ENCODE results near the gene PCDHA4. TPM values are rescaled to one million over a fixed set of nuclear protein-coding genes. Genes with fewer than 3 reads are reported as not detected.
"Not testable (repeated sequence)": the region's sequence is repeated elsewhere in the genome, so short reads cannot be mapped to it uniquely, and the experiment has no call there.

Gene PCDHA4
- polyA plus RNA-seq, 1 of the 3 experiments (the other 2 are of a cell fraction): 1.2 TPM

- TF ChIP-seq CTCF (IDR thresholded peaks at IDR 0.05) (no peak), TCF12 (IDR thresholded peaks at IDR 0.05) (no peak), NRF1 (IDR thresholded peaks at IDR 0.05; ENCODE audit: low read depth, low read length) (no peak), RXRA (IDR thresholded peaks at IDR 0.05; ENCODE audit: borderline replicate concordance, low read depth) (no peak), RAD21 (IDR thresholded peaks at IDR 0.05; ENCODE audit: low read length) (no peak)
These were observed 4.0 kb upstream of the PCDHA4 start (continued) for GRCh38 chr5:140802781-140803271.

- H3K9ac ChIP-seq; H3F3A ChIP-seq (replicated peaks; ENCODE audit: insufficient read depth); H3K4me2 ChIP-seq; H3K4me1 ChIP-seq (ENCODE audit: control insufficient read depth in 1 of 2, insufficient read depth in 2 of 2, low read depth in 1 of 2, low read length in 1 of 2); H3K27ac ChIP-seq (ENCODE audit: low read depth in 2 of 2, low read length in 1 of 2); H3K9me3 ChIP-seq; H3K36me3 ChIP-seq (replicated peaks in 1 of 2; ENCODE audit: control insufficient read depth in 1 of 2, insufficient read depth in 2 of 2, low read length in 1 of 2); H2AFZ ChIP-seq (ENCODE audit: low read depth); H3K27me3 ChIP-seq (ENCODE audit: insufficient read depth); H3K79me2 ChIP-seq (ENCODE audit: insufficient read depth); H3K9me2 ChIP-seq; H4K20me1 ChIP-seq (ENCODE audit: insufficient read depth); H3K4me3 ChIP-seq (ENCODE audit: low read depth in 2 of 2, low read length in 1 of 2); DNase-seq: not testable (repeated sequence)
- 91% methylated on average over 49 of the region's 62 CpGs for WGBS (ENCODE audit: low lambda C conversion rate)
- CTCF ChIA-PET: interaction anchor here (0.6 to 5.0 kb wide), 28 partner anchors 7 to 415 kb away, joined by 3 to 52 read pairs (median 4); partner anchors contain the start of genes PCDHA1, PCDHA2, PCDHA5 and PCDHA8
- POLR2A ChIA-PET: interaction anchor here (0.6 kb wide), 1 partner anchor 300 kb away, joined by 4 read pairs; no protein-coding TSS in a partner anchor
These were observed 1.5 kb downstream of the PCDHA4 start for GRCh38 chr5:140808241-140808888.

GRCh38 chr5:140808889-140809291 lies 2.0 kb downstream of the PCDHA4 start:
- H3K79me2 ChIP-seq (ENCODE audit: insufficient read depth): no peaks in the 10 kb centered on the region
- H3K27me3 ChIP-seq (ENCODE audit: insufficient read depth): no peaks in the 10 kb centered on the region
- H3K9ac ChIP-seq: no peak overlapping the region
- CTCF ChIA-PET: interaction anchor here (0.5 to 5.0 kb wide), 2 partner anchors 32 to 175 kb away, joined by 3 to 52 read pairs; partner anchors contain the start of gene PCDHA8
- POLR2A ChIA-PET: no interaction called here
- no peak for DNase-seq
- H4K20me1 ChIP-seq (ENCODE audit: insufficient read depth): no peaks in the 10 kb centered on the region
- H3K4me2 ChIP-seq: no peak overlapping the region
- no peak overlapping the region for H3K4me3 ChIP-seq (ENCODE audit: low read depth in 2 of 2, low read length in 1 of 2)
- H3K4me1 ChIP-seq (ENCODE audit: control insufficient read depth in 1 of 2, insufficient read depth in 2 of 2, low read depth in 1 of 2, low read length in 1 of 2): no peaks in the 10 kb centered on the region; a peak in 2 of 4 replicates
- no peak overlapping the region for H3K27ac ChIP-seq (ENCODE audit: low read depth in 2 of 2, low read length in 1 of 2)
- H3F3A ChIP-seq (replicated peaks; ENCODE audit: insufficient read depth): no peaks in the 10 kb centered on the region
- H3K9me2 ChIP-seq: no peaks in the 10 kb centered on the region
- H3K9me3 ChIP-seq: no peaks in the 10 kb centered on the region
- TF ChIP-seq CHD2 (IDR thresholded peaks at IDR 0.05; ENCODE audit: low read length, partially characterized antibody) (no peak), YY1 (IDR thresholded peaks at IDR 0.05; ENCODE audit: low read depth) (no peak), FOXJ3 (CRISPR knock-in tag; IDR thresholded peaks at IDR 0.05) (no peak), TEAD4 (IDR thresholded peaks at IDR 0.05; ENCODE audit: borderline replicate concordance, insufficient read depth) (no peak), MEF2A (IDR thresholded peaks at IDR 0.05; ENCODE audit: borderline replicate concordance, low read depth) (no peak), CTCF (IDR thresholded peaks at IDR 0.05) (no peak), EZH2phosphoT487 (IDR thresholded peaks at IDR 0.05; ENCODE audit: borderline replicate concordance, low read depth) (no peak), MXI1 (IDR thresholded peaks at IDR 0.05; ENCODE audit: low read depth, low read length) (no peak), MAX (IDR thresholded peaks at IDR 0.05; ENCODE audit: low read depth) (no peak), USF2 (IDR thresholded peaks at IDR 0.05; ENCODE audit: borderline replicate concordance, low read depth, low read length) (no peak), SMC3 (IDR thresholded peaks at IDR 0.05; ENCODE audit: low read depth, low read length) (no peak), NFIC (IDR thresholded peaks at IDR 0.05; ENCODE audit: borderline replicate concordance) (no peak), FOXM1 (IDR thresholded peaks at IDR 0.05; ENCODE audit: low read depth) (no peak), RCOR1 (IDR thresholded peaks at IDR 0.05; ENCODE audit: low read length) (no peak), POLR2AphosphoS5 (IDR thresholded peaks at IDR 0.05; ENCODE audit: low read depth, low read length) (no peak), EP300 (IDR thresholded peaks at IDR 0.05; ENCODE audit: borderline replicate concordance in 1 of 2, low read depth in 1 of 2, low read length in 1 of 2) (no peak), GATA2 (CRISPR knock-in tag; IDR thresholded peaks at IDR 0.05) (no peak), RFX5 (IDR thresholded peaks at IDR 0.05; ENCODE audit: low read length) (no peak)
- H2AFZ ChIP-seq (ENCODE audit: low read depth): no peak overlapping the region
- WGBS (ENCODE audit: low lambda C conversion rate): 82% methylated on average over 13 of the region's 43 CpGs
- H3K36me3 ChIP-seq (replicated peaks in 1 of 2; ENCODE audit: control insufficient read depth in 1 of 2, insufficient read depth in 2 of 2, low read length in 1 of 2): no peaks in the 10 kb centered on the region

Measured in SK-N-SH (cell line).